HG02852 (cell line): Measurements from ENCODE around the gene ATG13.
"Not testable (repeated sequence)": the region's sequence is repeated elsewhere in the genome, so short reads cannot be mapped to it uniquely, and the experiment has no call there.

Experiments used
- ATAC-seq: cut with Tn5 transposase; IDR thresholded peaks from one replicate; pipeline ENCODE4 v1.9.1; 2021; ENCODE audit warnings: mild to moderate bottlenecking, moderate library complexity; ENCODE audit not compliant: unreplicated experiment

Gene ATG13

GRCh38 chr11:46694607-46695006 is 77.3 kb downstream of the ATG13 start:
- no peak for ATAC-seq

DNA sequence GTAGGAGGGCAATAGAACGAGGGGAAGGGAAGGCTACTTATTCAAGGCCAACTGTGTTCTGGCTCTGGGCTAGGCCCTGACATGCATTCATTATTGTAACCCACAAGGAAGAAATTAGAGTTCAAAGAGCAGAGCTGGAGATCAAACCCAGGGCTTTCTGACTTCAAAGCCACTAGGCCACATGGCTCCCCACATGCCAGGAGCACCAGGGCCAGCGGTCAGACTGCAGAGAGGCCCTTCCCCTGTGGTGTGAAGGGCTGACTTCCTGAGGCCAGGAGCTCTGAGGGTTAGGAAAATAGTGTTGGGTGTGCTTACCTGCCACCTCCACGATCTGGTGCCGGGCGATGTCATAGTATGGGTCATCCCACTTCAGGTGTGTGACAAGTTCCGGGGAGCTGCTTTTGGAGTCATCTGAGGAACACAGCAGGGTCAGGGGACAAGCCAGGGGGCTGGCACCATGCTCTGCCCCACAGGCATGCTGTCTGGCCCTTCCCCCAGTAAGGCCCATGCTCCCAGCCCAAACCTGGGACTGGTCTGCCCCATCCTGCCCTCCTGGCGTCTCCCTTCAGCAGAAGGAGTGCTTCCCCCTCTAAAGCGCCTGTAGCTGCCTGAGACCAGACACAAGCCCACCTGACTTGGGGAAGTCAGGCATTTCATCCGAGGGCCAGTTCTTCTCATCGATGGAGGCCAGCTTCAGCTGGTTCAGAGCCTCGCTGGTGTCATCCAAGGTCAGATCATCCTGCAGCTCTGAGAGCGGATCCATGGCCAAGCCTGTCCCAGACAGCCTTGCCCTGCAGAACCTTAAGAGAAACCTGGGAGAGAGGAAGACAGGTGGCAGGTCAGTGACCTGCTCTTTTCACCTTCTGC is 78.2 kb downstream of the ATG13 start:
- no peak for ATAC-seq

- ATAC-seq = no peak
These were observed 78.8 kb downstream of the ATG13 start for GRCh38 chr11:46696212-46696558.

GRCh38 chr11:46697303-46697702 is 80.0 kb downstream of the ATG13 start:
- ATAC-seq = no peak

- no peak for ATAC-seq
These were observed 80.4 kb downstream of the ATG13 start for GRCh38 chr11:46697723-46698122.

GRCh38 chr11:46698597-46698996 is 81.2 kb downstream of the ATG13 start:
- ATAC-seq = no peak

DNA sequence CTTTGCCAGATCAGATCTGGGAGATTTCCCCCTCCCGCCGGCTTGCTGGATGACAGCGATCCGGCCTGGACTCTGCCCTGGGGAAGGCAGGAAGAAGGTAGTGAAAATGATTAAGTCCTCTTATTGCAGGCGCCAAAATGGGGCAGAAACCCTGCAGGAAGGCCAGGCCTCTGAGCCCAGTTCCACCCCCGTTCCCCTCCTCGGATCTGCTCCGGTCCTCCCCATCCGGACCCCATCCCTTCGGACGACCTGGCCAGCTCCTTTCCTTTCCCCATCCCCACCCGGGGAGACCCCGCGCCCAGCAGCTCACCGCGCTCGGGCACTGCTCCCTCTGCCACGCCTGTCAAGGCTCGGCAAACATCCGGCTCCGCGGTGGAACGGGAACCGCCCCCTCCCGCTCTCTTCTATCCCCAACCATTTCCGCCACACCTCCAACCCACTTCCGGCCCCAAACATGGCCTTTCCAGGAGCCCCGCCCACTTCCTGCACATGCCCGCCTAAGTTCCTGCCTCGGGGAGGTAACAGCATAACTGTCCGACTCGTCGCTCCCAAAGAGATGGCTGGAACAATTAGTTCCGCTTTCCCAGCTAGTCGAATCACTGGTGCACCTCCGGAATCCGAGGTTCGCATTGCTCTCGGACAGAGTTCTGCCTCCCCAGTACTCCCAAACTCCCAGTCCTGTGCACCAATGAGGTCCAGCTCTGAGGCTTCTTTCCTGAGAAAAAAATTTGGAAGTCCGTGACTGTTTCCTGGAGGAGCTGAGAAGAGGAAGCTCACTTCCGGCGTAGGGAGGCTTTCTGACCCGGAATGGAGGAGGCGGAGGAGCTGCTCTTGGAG is 83.1 kb downstream of the ATG13 start, which contains the start of the genes ARHGAP1 and ZNF408:
Gene ARHGAP1 (minus strand): TSS at position 379 of the 837 bp plus-strand sequence. CDS start 4,512 bp downstream, outside the sequence.
Gene ZNF408 (plus strand): TSS at position 791 of the 837 bp plus-strand sequence. CDS start 17 bp downstream, at position 808.
- ATAC-seq = peak; percentile 89

GRCh38 chr11:46701078-46701654 is 83.8 kb downstream of the ATG13 start:
- ATAC-seq = peak; percentile 2

DNA sequence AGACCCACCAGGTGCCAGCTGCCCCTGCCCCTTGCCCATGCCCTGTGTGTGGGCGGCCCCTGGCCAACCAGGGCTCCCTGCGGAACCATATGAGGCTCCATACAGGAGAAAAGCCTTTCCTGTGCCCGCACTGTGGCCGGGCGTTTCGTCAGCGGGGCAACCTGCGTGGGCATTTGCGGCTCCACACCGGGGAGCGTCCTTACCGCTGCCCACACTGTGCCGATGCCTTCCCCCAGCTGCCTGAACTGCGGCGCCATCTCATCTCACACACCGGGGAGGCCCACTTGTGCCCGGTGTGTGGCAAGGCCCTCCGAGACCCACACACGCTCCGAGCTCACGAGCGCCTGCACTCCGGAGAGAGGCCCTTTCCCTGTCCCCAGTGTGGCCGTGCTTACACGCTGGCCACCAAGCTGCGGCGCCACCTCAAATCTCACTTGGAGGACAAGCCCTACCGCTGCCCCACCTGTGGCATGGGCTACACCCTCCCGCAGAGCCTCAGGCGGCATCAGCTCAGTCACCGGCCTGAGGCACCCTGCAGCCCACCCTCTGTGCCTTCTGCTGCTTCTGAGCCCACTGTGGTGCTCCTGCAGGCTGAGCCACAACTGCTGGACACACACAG is 87.8 kb downstream of the ATG13 start:
- ATAC-seq = no peak

DNA sequence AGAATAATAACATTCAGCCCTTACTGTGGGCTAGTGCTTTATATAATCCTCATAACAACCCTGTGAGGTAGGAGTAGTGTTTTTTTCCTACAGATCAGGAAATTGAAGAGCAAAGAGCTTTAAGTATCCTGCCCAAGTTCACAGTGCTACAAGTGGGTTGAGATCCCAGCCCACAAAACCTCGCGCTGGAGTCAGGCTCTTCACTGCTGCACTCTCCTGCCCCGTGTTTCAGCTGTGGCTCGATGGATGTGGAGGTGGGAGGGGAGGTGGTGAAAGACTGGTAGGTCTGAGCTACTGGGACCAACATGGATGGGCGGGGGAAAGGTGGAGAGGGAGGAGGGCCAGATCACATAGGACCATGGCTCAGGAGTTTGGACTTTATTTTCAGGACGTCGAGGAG is 89.5 kb downstream of the ATG13 start:
- ATAC-seq = no peak

GRCh38 chr11:46709351-46709750 is 92.0 kb downstream of the ATG13 start:
- ATAC-seq = not testable (repeated sequence)

DNA sequence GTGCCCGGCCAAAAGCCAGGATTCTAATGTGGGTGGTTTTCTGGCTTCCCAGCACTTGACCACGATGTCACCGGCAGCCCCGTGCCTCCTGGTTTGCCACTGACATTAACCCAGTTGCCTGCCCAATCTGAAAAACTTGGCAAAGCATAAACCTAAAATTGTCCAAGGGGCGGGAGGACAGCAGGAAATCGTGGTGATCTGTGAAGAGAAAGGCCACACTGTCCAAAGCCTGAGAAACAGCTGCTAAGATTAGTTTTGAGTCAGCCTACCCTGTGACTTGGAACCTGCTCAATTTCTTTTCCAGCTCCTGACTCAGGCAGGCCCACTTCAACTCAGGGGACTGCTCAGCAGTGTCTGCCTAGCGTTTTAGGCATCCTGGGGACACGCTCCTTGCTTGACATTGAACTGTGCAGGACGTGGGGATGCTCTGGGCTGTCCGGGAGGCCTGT is 93.5 kb downstream of the ATG13 start:
- no peak for ATAC-seq

- no peak for ATAC-seq
These were observed 94.0 kb downstream of the ATG13 start for GRCh38 chr11:46711303-46711702.

DNA sequence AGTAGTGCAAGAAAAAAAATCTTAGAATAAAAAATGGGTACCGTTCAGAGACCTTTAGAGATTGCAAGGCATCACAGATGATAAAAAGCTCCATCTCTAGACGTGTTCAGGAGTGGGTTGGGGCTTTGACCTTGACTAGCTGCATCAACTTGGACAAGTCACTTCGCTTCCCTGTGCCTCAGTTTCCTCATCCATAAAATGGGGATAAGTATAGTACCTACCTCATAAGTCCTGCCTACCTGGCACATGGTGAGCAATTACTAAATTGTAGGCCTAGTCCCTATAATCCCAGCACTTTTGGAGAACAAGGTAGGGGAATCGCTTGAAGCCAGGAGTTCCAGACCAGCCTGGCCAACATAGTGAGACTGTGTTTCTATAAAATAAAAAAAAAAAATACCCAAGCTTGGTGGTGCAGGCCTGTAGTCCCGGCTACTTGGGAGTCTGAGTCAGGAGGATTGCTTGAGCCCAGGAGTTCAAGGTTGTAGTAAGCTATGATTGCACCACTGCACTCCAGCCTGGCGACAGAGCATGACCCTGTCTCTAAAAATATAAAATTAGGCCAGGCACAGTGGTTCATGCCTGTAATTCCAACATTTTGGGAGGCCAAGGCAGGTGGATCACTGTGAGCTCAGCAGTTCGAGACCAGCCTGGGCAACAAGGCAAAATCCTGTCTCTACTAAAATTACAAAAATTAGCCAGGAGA is 95.7 kb downstream of the ATG13 start:
- ATAC-seq = no peak

GRCh38 chr11:46717825-46718154 is 100.4 kb downstream of the ATG13 start:
- not testable (repeated sequence) for ATAC-seq

DNA sequence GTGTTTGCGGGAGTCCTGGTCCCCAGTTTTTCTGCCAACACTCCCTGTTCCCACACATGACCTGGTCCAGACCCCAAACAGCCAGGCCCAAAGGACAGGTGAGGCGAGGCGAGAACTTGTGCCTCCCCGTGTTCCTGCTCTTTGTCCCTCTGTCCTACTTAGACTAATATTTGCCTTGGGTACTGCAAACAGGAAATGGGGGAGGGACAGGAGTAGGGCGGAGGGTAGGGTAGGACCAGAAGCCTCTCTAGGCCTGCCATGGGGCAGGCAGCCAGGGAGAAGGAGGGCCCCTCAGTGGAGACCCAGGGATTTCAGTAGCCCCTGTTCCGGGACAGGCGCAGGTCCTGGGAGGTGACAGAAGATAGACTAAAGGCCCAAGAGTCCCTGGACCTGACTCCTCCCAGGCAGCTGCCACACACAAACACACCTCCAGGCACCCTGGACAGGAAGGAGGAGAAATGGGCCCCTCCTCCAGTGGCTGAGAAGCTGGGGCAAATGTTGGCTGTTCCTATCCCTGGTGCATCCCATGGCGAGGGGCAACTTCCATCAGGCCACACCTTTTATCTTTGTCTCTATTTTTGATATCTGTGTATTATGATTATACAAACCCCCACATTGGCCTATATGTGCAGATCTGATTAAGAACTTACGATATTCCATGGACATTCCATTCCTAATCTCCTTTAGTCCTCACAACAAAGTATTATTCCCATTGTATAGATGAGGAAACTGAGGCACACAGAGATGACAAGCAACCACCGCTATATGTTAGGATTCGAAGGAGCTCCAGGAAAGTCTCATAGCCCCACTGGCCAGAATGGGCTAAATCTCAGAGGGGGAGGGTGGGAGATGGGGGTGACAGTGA is 101.0 kb downstream of the ATG13 start:
- ATAC-seq = no peak

GRCh38 chr11:46719048-46719542 is 101.7 kb downstream of the ATG13 start, which contains the start of gene F2:
TSS of gene F2 (plus strand) at chr11:46719213. CDS start at chr11:46719236, 23 bp downstream.
- ATAC-seq = no peak

- no peak for ATAC-seq
These were observed 102.3 kb downstream of the ATG13 start for GRCh38 chr11:46719543-46720218.

DNA sequence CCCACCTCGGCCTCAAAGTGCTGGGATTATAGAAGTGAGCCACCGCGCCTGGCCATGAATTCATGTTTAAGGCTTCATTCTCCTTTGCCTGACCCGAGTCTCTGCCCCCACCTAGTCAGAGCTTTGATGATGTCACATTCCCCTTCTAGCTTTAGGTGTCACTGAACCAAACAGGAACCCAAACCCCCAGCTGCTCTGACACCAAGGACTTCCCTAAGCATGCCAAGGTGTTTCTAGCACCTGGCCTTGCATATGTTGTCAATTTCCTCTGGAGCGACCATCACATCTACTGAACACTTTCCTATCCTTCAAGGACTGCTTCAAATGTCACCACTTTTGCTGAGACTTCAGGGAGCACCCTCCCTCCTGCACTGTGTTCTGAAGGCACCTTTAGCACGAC is 103.9 kb downstream of the ATG13 start:
- no peak for ATAC-seq
